ENCODE results near the gene ASPSCR1.
"Not testable (repeated sequence)": the region's sequence is repeated elsewhere in the genome, so short reads cannot be mapped to it uniquely, and the experiment has no call there.

The ASPSCR1 gene

DNA sequence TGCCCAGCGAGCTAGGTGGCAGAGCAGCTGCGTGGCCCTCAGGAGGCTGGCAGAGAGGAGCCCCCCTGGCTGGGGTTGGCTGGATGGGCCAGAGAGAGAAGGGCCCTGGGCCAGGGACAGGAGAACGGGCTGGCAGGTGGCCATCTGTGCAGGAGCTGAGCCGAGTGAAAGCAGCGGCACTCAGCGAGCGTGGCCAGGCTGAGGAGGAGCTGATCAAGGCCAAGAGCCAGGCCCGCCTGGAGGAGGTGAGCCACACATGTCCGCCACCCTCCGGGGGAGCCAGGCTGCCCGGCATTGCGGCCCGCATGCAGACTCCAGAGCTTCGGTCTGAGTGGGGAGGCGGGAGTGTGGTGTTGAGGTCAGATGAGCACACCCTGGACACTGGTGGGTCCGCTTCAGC lies 52.0 kb downstream of the ASPSCR1 start:
- DNase-seq = no peak

DNA sequence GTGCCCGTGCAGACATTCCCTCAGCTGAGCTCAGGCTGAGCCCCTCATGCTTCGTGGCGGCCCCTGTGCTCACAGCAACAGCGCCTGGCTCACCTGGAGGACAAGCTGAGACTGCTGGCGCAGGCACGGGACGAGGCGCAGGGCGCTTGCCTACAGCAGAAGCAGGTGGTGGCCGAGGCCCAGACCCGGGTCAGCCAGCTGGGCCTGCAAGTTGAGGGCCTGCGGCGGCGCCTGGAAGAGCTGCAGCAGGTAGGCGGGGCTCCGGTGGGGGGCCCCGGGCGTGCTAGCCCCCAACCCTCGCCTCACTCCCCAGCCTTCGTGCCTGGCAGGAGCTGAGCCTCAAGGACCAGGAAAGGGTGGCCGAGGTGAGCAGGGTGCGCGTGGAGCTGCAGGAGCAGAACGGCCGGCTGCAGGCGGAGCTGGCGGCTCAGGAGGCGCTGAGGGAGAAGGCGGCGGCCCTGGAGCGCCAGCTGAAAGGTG lies 52.6 kb downstream of the ASPSCR1 start:
- DNase-seq = no peak

DNA sequence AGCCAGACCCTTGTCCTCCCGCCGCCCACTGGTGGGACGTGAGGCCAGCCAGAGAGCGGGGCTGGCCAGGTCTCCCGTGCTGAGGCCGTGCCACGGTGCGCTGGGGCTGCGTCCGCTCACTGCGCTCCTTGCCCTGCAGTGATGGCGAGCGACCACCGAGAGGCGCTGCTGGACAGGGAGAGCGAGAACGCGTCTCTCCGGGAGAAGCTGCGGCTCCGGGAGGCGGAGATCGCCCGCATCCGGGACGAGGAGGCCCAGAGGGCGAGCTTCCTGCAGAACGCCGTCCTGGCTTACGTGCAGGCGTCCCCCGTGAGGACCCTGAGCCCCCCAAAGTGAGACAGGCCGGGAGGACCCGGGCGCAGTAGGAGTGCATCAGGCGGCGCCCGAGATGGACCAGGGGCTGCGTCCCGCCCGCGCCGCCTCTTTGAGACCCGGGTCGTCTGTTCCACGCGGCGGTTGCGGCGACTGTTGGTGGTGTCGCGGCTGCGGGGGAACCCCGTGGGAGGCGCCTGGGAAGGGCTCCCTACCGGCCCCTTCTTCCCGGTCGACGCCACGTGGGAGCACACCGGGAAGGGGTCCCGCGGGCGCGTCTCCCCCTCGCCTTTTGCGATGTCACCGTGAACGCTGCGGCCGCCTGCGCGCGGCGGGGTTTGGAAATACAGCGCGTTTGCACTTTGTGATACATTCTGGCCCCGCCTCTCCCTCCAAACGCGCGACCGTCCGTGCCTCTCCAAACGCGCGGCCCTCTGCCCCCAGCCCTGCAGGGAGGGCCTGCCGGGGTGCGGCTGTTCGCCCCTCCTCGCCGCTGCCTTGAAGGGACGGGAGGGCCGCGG lies 53.3 kb downstream of the ASPSCR1 start:
- peak; percentile 37 for DNase-seq

DNA sequence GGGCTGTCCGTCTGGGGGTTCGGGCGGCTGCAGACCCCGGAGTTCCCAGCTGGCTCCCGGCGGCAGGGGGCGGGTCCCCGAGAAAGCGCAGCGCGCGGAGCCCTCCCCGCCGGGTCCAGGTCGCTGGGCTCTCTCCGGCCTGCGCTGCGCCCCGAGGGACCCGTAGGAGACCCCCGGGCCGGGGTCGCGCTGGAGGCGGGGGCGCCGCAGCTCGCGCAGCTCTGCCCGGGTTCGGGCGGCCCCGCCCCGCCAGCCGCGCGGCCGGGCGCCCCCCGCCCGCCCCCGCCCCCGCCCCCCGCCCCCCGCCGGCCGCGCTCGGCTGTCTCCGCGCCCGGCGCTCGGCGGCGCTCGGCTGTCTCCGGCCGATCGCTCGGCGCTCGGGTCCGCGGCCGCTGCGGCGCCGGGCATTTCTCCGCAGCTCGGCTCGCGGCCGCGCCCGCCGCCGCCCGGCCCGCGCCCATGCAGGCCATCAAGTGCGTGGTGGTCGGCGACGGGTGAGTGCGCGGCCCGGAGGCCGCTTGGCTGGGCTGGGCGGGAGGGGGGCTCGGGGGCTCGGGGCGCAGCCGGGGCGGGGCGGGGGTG lies 54.0 kb downstream of the ASPSCR1 start, which contains the start of gene RAC3:
TSS of gene RAC3 (plus strand) at position 376 of the 582 bp plus-strand sequence. CDS start at position 460, 84 bp downstream.
- DNase-seq = no peak

DNA sequence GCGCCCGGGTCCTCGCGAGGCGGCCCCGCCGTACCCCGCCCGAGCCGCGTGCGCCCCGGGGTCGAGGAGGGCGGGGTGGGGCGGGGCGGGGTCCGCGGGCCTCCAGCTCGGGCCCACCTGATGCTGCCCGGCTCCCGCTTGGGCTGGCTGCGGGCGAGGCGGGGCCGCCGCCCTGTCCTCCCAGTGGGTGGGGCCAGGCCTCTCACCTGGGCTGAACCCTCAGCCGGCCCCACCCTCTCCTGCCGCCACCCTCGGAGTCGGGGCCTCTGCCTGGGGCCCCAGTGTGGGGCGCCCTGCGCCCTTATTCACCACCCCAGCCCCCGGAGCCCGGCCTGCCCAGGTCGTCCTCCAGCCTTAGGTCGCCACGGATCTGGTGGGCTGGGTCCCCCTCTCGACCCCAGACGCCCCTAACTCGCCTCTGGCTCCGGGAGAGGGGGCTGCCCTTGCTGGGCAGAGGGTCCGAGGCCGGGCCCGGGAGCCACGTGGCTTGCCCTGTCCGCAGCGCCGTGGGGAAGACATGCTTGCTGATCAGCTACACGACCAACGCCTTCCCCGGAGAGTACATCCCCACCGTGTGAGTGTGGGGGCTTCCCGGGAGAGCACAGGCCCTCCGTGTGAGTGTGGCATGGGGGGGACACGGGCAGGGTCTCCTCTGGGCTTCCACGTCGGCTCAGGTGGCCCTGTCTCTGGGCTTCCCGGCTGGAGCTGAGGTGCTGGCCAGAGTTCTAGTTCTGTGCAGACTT lies 54.6 kb downstream of the ASPSCR1 start:
- peak; percentile 17 for DNase-seq

DNA sequence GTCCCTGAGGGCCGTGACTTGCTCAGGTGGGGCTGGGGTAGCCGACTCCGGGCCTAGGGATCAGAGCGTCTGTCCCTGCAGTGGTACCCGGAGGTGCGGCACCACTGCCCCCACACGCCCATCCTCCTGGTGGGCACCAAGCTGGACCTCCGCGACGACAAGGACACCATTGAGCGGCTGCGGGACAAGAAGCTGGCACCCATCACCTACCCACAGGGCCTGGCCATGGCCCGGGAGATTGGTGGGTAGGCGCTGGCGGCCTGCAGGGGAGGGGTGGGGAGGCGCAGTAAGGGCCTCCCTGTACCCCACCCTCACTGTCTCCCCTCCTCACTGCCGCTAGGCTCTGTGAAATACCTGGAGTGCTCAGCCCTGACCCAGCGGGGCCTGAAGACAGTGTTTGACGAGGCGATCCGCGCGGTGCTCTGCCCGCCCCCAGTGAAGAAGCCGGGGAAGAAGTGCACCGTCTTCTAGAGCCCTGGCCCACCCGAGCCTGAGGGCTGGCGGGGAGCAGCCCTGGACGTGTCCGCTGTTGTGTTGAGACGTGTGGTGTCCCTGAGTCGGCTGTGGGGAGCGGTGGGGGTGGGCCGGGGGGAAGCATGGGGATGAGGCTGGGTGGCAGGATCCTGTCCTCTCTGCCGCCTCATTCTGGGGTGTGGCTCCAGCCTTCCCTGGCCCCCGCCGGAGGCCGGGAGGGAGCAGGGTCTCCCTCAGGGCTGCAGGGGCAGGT lies 56.1 kb downstream of the ASPSCR1 start:
- no peak for DNase-seq

DNA sequence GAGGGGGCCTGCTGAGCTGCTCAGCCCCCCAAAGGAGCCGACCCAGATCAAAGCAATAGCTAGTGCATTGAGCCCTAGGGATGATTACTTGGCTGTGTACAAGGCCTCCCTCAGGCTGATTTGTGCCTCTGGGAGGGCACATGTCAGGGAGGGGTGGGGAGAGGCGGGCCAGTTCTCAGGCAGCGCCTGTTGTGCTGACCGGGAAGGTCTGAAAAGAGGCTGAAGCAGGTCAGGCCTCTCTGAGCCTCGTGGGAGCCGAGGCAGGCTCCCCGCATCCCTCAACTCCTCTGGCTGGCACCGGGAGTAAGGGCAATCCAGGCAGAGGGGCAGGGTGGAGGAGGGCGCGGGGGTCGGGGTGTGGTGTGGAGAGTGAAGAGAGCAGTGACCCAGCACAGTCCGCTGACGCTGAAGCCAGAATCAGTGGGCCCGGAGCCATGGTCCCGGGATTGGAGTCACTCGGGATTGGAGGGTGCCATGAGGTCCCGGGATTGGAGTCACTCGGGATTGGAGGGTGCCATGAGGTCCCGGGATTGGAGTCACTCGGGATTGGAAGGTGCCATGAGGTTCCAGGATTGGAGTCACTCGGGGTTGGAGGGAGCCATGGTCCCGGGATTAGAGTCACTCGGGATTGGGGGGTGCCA lies 57.1 kb downstream of the ASPSCR1 start:
- DNase-seq = no peak

DNA sequence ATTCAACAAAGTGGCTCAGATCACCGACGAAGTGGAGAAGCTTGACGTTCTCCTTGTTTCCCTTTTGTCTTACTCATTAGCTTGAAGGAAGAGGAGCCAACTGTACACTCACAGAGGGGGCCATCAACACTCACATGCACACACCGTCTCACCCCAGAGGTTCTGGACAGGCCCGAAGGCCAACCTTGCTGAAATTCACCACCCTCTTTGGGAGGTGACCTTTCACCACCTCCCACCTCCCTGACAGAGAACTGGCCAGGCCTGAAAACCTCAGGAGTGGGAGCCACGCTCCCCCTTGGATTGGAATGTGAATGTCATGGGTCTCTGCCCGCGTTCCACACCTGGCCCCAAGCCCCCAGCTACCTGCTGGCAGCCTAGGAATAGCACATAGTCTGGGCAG lies 58.1 kb downstream of the ASPSCR1 start:
- DNase-seq = no peak

DNA sequence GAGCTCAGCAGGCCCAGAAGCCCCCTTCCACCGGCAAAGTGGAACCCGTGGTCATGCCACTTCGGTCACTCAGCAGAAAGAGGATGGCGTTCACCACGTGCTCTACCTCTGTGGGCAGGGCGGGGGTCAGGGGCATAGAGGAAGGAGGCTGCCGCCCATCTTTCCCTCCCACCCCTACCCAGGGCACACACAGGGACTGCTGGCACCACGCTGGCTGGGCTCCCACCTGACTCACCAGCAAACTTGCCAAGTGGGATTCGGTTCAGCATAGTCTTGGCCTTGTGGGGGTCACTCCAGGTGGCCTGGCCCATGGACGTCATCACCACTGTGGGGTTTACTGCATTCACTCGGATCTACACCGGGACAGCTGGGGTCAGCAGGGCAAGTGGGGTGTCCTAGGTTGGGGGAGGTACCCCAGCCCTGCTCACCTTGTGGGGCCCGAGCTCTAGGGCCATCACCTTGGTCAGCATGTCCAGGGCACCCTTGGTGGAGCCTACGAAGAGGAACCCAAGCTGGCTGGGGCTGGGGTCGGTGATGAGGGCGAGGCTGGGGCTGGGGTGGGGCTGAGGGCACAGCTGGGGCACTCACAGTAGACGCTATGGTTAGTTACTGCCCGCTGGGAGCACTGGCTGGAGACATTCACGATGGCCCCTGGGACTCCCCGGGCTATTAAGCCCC lies 58.7 kb downstream of the ASPSCR1 start:
- no peak for DNase-seq

DNA sequence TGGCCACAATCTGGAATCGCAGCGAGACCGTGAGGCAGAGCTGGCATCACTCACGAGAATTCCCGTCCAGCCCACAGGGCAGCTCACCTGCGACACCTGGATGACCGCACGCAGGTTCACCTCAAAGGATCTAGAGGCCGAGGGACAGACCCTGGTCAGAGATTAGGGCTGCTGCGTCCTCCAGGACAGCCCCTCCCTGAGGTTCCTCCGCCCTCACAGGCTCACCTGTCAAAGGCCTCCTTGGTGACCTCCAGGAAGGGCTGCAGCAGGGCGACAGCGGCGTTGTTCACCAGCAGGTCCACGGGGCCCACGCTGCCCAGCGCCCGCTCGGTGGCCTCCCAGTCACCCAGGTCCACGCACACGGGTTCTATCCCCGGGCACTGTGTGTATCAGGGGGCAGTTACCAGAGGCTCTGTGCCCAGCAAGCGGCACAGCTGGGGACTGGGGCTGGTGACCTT lies 59.2 kb downstream of the ASPSCR1 start:
- DNase-seq = no peak

DNA sequence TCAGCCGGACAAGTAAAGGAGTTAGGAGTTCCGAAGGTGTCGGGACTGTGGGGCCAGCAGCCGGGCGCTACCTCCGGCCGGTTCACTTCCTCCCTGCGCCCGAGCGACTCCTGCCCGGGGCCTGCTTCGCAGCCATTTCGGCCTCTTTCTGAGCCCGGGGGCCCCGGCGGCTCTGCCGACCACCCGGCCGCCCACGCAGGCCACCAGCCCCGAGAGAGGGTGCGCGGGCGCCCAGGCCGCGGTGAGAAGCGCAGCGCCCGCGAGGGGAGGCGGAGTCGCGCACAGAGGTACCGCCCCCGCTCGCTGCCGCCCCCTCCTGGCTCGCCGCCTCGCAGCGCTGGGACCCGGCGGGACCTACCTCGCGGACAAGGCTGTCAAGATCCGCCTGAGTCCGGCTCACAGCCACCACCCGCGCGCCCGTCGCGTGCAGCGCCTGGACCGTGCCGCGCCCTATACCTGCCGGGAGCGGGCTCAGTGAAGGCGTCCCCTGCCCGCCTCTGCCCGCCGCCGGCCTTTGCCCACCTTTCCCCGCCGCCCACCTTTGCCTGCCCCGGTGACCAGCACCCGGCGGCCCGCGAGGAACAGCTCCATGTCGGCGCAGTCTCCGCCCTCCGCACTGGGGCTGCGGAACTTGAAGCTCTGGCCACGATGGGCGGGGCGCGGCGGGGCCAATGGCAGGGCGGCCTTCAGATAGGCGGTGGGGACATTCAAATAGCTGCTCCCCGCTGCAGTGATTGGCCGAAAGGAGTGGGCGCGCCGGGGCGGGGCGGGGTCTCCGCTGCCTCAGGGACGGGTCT lies 59.9 kb downstream of the ASPSCR1 start, which contains the start of gene DCXR:
TSS of gene DCXR (minus strand) at position 606 of the 797 bp plus-strand sequence. CDS start at position 591, 15 bp downstream.
- peak; percentile 94 for DNase-seq

DNA sequence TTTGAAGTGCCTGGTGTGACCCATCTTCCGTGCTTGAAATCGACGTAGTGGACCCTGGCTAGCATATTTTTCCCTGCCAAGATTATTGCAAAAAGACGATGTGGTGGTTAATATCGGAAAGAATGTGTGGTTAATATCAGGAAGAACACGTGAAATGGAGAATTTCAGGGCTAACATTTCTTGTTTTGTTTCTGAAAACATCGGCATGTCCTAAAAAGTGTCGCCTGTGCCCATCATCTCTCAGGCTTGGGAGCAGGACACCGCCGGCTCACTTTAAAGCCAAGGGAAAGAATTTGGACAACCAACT lies 60.4 kb downstream of the ASPSCR1 start:
- no peak for DNase-seq

DNA sequence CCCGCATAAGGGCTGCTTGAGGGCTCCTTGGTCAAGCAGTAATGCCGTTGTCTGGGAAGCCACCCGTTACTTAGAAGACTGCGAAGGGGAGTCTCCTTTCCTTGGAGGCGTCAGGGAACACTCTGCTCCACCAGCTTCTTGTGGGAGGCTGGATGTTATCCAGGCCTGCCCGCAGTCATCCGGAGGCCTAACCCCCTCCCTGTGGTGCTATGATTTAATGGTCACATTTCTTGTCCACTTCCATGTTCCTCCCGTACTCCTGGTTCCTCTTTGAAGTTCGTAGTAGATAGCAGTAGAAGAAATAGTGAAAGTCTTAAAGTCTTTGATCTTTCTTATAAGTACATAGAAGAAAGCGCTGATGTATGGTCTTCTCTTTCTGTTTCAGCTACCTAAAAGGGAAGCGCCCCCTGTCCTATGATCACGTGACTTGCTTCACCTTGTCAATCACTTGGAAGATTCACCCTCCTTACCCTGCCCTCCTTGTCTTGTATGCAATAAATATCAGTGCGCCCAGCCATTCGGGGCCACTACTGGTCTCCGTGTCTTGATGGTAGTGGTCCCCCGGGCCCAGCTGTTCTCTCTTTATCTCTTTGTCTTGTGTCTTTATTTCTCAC lies 61.5 kb downstream of the ASPSCR1 start:
- DNase-seq = not testable (repeated sequence)

DNA sequence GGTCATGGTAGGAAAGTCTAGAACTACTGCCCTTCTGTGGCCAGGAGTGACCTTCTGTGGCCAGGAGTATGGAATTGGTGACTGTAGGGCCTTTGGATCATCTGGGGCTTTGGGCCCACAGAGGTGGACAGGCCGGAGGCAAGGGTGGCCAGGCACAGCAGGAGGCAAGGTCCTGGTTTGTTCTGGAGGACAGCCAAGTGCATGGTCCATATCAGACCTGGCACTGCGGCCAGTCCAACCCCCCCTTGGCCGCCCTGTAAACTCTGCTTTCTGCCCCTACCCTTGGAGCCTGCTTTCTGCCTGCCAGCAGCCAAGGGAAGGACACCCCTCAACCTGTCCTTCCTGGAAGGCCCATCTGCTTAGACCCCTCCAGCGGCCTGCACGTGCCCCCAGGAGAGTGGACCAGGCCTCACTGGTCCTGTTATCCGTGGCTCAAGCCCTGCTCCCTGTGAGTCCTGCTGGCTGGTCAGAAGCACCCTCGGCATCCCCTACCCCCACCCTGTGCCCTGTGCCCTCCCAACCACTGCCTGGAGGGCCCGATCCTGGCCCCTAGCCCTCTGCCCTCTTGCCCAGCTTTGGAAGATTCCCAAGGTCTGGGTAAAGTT lies 62.4 kb downstream of the ASPSCR1 start:
- DNase-seq = no peak

DNA sequence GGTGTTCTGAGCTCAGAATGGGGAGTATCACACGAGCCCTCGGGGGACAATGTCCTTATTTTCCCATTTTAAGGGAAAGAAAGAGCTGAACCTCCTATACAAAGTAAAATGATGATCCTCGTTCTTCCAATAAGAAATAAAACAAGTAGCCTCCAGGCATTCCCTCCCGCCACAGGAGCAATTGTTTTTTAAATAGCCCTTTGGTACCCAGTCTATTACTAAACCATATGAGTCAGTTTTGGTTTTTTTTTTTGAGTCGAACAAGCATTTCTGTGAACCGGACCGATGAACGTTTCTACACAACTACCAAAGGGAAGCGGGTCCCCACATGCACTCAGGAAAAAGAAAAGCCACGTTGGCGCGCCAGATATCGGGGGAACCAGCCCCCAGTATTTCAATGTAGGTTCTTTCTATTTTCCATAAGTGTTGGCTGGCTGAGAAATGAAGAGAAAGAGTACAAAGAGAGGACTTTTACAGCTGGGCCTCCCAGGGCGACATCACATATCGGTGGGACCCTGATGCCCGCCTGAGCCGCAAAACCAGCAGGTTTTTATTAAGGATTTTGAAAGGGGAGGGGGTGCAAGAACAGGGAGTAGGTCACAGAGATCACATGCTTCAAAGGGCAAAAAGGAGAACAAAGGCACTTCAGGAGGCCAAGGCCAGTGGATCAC lies 63.9 kb downstream of the ASPSCR1 start:
- no peak for DNase-seq

DNA sequence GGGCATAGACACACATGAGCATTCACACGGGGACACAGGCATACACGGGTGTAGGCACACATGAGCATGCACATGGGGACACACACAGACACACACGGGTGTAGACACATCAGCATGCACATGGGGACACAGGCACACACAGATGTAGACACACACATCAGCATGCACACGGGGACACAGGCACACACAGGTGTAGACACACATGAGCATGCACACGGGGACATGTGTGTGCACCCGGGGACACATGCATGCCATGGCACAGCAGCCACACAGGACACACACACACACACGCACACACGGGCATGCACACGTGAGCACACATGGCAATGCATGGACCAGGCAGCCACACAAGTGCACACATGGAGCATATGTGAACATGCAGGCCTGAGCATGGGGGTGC lies 65.2 kb downstream of the ASPSCR1 start:
- no peak for DNase-seq

DNA sequence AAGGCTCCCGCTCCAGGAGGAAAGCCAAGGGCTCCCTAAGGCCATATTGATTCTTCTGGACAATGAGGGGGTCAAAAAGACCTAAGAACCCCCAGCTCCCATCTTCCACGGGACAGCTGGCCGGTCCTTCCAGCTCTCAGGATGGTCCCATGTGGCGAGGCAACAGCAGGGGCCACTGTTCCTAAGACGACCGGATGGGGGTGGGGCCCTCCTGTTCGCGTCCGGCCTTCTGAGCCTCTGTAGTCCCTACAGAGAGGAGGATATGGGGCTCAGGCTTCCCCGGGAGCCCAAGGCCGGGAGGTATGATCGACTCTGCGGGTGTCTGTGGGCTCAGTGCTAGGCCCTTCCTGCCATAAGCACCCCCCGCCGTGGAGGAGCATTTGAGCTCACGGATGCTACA lies 66.1 kb downstream of the ASPSCR1 start:
- no peak for DNase-seq

DNA sequence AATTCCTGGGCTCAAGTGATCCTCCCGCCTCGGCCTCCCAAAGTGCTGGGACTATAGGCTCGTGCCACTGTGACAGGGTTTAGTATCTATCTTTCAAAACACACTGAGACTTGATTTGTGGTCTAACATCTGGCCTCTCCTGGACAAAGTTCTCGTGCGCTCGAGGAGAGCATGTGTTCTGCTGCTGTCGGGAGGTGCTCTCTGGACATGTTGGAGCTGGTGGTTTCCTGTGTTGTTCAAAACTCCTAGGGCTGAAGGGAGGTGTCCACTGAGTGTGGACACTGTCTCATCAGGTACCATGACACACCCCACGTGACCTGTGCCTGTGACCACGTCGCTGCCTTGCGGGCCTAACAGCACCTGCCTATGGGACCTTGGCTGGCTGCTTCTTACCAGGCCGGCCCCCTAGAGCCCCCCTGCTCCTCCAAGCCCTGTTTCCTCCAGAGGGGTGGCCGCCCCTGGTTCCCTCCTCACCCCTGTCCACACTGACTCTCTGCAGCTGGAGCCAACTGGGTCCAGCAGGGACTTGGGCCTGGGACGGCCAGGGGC lies 68.6 kb downstream of the ASPSCR1 start:
- DNase-seq = no peak

DNA sequence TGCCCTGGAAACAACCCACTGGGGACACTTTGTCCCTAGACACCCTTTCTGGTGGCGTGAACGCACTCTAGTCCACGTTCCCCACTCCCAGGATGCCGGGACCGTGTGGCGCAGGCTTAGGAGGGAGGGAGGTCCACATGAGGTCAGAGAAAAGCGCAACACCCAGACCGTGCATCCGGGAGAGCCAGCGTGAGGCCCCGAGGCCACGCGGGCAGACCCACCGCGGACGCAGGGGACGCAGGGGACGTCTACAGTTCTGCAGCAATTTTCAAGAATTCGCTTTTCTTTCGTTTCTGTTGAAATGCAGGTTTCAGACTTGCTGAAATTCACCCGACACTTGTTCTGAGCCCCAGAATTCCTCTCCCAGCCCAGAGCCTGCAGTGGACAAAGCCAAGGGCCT lies 69.5 kb downstream of the ASPSCR1 start:
- no peak for DNase-seq

All from NCI-H526 treated with DMSO at 0.1 percent for 48 hours (cell line).